ENCODE data around the gene PID1. TPM values are rescaled to one million over a fixed set of nuclear protein-coding genes. Genes with fewer than 3 reads are reported as not detected.

Gene PID1
- total and polyA plus RNA-seq, 7 donors: 19.7 to 83.6 (median 67.3) TPM

GRCh38 chr2:229230256-229230655 lies 40.8 kb downstream of the PID1 start:
- H3K4me1 ChIP-seq: peaks cover 0 to 15% (median 0%) of the 10 kb centered on the region in 4 donors
- H3K4me3 ChIP-seq: no peak overlapping the region
- peak overlapping the region in 2 of 4 donors; percentile 36 to 43 for H3K27ac ChIP-seq
- no peak for TF ChIP-seq EP300 (IDR thresholded peaks at IDR 0.05)
- TF ChIP-seq POLR2A (IDR thresholded peaks at IDR 0.05): no peak
- no peak for TF ChIP-seq POLR2AphosphoS5 (IDR thresholded peaks at IDR 0.05)
- no peak for TF ChIP-seq CTCF (IDR thresholded peaks at IDR 0.05)
- 79 to 87% methylated on average over 2 of the region's 2 CpGs for WGBS, 2 donors
- no peaks in the 10 kb centered on the region for H3K27me3 ChIP-seq
- H3K36me3 ChIP-seq: no peaks in the 10 kb centered on the region
- no peak for DNase-seq
- H3K9me3 ChIP-seq: no peaks in the 10 kb centered on the region
- intact Hi-C loops (cut with DNase I): no loop called here

- no peaks in the 10 kb centered on the region for H3K27me3 ChIP-seq
- peak overlapping the region in 1 of 4 donors; percentile 34 for H3K27ac ChIP-seq
- 69 to 89% methylated on average over 2 of the region's 2 CpGs for WGBS, 2 donors
- TF ChIP-seq CTCF (IDR thresholded peaks at IDR 0.05): no peak
- TF ChIP-seq EP300 (IDR thresholded peaks at IDR 0.05): no peak
- TF ChIP-seq POLR2AphosphoS5 (IDR thresholded peaks at IDR 0.05): peak in 3 of 4 donors; percentile 19 to 23 (median 22)
- no peak for TF ChIP-seq POLR2A (IDR thresholded peaks at IDR 0.05)
- peak; percentile 82 for DNase-seq
- H3K36me3 ChIP-seq: no peaks in the 10 kb centered on the region
- intact Hi-C loops (cut with DNase I): no loop called here
- no peak overlapping the region for H3K4me3 ChIP-seq
- peaks cover 0 to 15% (median 0%) of the 10 kb centered on the region in 4 donors for H3K4me1 ChIP-seq
- no peaks in the 10 kb centered on the region for H3K9me3 ChIP-seq
These were observed 44.7 kb downstream of the PID1 start for GRCh38 chr2:229226382-229226781.

- Histone ChIP-seq H3K27ac (no peak overlapping the region), H3K36me3 (no peaks in the 10 kb centered on the region), H3K4me3 (no peak overlapping the region), H3K9me3 (no peaks in the 10 kb centered on the region), H3K27me3 (no peaks in the 10 kb centered on the region), H3K4me1 (no peaks in the 10 kb centered on the region)
- TF ChIP-seq EP300 (IDR thresholded peaks at IDR 0.05) (no peak), POLR2A (IDR thresholded peaks at IDR 0.05) (no peak), CTCF (IDR thresholded peaks at IDR 0.05) (no peak), POLR2AphosphoS5 (IDR thresholded peaks at IDR 0.05) (no peak)
- intact Hi-C loops (cut with DNase I): no loop called here
- no peak for DNase-seq
- WGBS, 2 donors: 94 to 96% methylated on average over 1 of the region's 1 CpG
These were observed 48.0 kb downstream of the PID1 start for GRCh38 chr2:229223107-229223506.

- Histone ChIP-seq H3K27ac (no peak overlapping the region), H3K36me3 (no peaks in the 10 kb centered on the region), H3K4me1 (peaks cover 0 to 5% (median 2%) of the 10 kb centered on the region in 4 donors), H3K4me3 (no peak overlapping the region), H3K9me3 (no peaks in the 10 kb centered on the region), H3K27me3 (no peaks in the 10 kb centered on the region)
- TF ChIP-seq CTCF (IDR thresholded peaks at IDR 0.05): no peak
- TF ChIP-seq POLR2A (IDR thresholded peaks at IDR 0.05): no peak
- no peak for TF ChIP-seq EP300 (IDR thresholded peaks at IDR 0.05)
- TF ChIP-seq POLR2AphosphoS5 (IDR thresholded peaks at IDR 0.05): no peak
- WGBS, 2 donors: 89 to 95% methylated on average over 3 of the region's 3 CpGs
- DNase-seq: no peak
- intact Hi-C loops (cut with DNase I): no loop called here
These were observed 49.4 kb downstream of the PID1 start for GRCh38 chr2:229221641-229222040.

GRCh38 chr2:229220254-229220653 lies 50.8 kb downstream of the PID1 start:
- Histone ChIP-seq H3K36me3 (no peaks in the 10 kb centered on the region), H3K4me3 (no peak overlapping the region), H3K27ac (no peak overlapping the region), H3K4me1 (peaks cover 0 to 5% (median 2%) of the 10 kb centered on the region in 4 donors), H3K27me3 (no peaks in the 10 kb centered on the region), H3K9me3 (no peaks in the 10 kb centered on the region)
- intact Hi-C loops (cut with DNase I): no loop called here
- WGBS, 2 donors: 83 to 89% methylated on average over 4 of the region's 4 CpGs
- DNase-seq: no peak
- TF ChIP-seq CTCF (IDR thresholded peaks at IDR 0.05) (no peak), POLR2AphosphoS5 (IDR thresholded peaks at IDR 0.05) (no peak), EP300 (IDR thresholded peaks at IDR 0.05) (no peak), POLR2A (IDR thresholded peaks at IDR 0.05) (no peak)

Measured in sigmoid colon (tissue), 7 donors.